Ishikawa (cell line): Measurements from ENCODE around the gene SLC16A8.

Experiments used
- CREB1 ChIP-seq: IDR thresholded peaks from 2 replicates; pipeline ENCODE4 v1.6.1; 2012; ENCODE audit warnings: low read depth
- EGR1 ChIP-seq: IDR thresholded peaks from 2 replicates; pipeline ENCODE4 v1.6.1; 2012
- EP300 ChIP-seq: IDR thresholded peaks from 2 replicates; pipeline ENCODE4 v1.6.1; 2012; ENCODE audit warnings: borderline replicate concordance
- FOXM1 ChIP-seq: IDR thresholded peaks from 2 replicates; pipeline ENCODE4 v1.6.1; 2012; ENCODE audit warnings: low read depth, borderline replicate concordance
- MAX ChIP-seq: IDR thresholded peaks from 2 replicates; pipeline ENCODE4 v1.6.1; 2012
- NFIC ChIP-seq: IDR thresholded peaks from 2 replicates; pipeline ENCODE4 v1.6.1; 2012
- RAD21 ChIP-seq: IDR thresholded peaks from 2 replicates; pipeline ENCODE4 v1.6.1; 2012; ENCODE audit warnings: low read depth
- TAF1 ChIP-seq: IDR thresholded peaks from 2 replicates; pipeline ENCODE4 v1.6.1; 2012; ENCODE audit warnings: low read depth, mild to moderate bottlenecking
- TCF12 ChIP-seq: IDR thresholded peaks from 2 replicates; pipeline ENCODE4 v1.6.1; 2012; ENCODE audit warnings: low read depth
- TEAD4 ChIP-seq: IDR thresholded peaks from 2 replicates; pipeline ENCODE4 v1.6.1; 2012
- USF1 ChIP-seq: IDR thresholded peaks from 2 replicates; pipeline ENCODE4 v1.6.1; 2012
- YY1 ChIP-seq: IDR thresholded peaks from 2 replicates; pipeline ENCODE4 v1.6.1; 2012; ENCODE audit warnings: low read depth
- ZBTB7A ChIP-seq: IDR thresholded peaks from 2 replicates; pipeline ENCODE4 v1.6.1; 2012; ENCODE audit warnings: low read depth
- TF ChIP-seq, protein P1 (sequence below): IDR thresholded peaks from 2 replicates; pipeline ENCODE4 v1.6.1; 2012; ENCODE audit warnings: low read depth, mild to moderate bottlenecking

GRCh38 chr22:38133331-38133730 lies 49.3 kb upstream of the SLC16A8 start:
- TF ChIP-seq MAX (no peak), TEAD4 (no peak), EP300 (no peak), TAF1 (no peak), EGR1 (no peak), NFIC (no peak), RAD21 (no peak), YY1 (no peak), CREB1 (no peak), FOXM1 (no peak), USF1 (no peak), TCF12 (no peak), ZBTB7A (no peak)
- TF ChIP-seq, protein P1, sequence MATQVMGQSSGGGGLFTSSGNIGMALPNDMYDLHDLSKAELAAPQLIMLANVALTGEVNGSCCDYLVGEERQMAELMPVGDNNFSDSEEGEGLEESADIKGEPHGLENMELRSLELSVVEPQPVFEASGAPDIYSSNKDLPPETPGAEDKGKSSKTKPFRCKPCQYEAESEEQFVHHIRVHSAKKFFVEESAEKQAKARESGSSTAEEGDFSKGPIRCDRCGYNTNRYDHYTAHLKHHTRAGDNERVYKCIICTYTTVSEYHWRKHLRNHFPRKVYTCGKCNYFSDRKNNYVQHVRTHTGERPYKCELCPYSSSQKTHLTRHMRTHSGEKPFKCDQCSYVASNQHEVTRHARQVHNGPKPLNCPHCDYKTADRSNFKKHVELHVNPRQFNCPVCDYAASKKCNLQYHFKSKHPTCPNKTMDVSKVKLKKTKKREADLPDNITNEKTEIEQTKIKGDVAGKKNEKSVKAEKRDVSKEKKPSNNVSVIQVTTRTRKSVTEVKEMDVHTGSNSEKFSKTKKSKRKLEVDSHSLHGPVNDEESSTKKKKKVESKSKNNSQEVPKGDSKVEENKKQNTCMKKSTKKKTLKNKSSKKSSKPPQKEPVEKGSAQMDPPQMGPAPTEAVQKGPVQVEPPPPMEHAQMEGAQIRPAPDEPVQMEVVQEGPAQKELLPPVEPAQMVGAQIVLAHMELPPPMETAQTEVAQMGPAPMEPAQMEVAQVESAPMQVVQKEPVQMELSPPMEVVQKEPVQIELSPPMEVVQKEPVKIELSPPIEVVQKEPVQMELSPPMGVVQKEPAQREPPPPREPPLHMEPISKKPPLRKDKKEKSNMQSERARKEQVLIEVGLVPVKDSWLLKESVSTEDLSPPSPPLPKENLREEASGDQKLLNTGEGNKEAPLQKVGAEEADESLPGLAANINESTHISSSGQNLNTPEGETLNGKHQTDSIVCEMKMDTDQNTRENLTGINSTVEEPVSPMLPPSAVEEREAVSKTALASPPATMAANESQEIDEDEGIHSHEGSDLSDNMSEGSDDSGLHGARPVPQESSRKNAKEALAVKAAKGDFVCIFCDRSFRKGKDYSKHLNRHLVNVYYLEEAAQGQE = no peak
